Measurements from ENCODE around the gene CYP27B1.

GRCh38 chr12:57733928-57734327 lies 33.0 kb downstream of the CYP27B1 start:
- TF ChIP-seq, protein P1, sequence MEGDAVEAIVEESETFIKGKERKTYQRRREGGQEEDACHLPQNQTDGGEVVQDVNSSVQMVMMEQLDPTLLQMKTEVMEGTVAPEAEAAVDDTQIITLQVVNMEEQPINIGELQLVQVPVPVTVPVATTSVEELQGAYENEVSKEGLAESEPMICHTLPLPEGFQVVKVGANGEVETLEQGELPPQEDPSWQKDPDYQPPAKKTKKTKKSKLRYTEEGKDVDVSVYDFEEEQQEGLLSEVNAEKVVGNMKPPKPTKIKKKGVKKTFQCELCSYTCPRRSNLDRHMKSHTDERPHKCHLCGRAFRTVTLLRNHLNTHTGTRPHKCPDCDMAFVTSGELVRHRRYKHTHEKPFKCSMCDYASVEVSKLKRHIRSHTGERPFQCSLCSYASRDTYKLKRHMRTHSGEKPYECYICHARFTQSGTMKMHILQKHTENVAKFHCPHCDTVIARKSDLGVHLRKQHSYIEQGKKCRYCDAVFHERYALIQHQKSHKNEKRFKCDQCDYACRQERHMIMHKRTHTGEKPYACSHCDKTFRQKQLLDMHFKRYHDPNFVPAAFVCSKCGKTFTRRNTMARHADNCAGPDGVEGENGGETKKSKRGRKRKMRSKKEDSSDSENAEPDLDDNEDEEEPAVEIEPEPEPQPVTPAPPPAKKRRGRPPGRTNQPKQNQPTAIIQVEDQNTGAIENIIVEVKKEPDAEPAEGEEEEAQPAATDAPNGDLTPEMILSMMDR (IDR thresholded peaks at IDR 0.05; ENCODE audit: insufficient read depth, low read length, poor library complexity, severe bottlenecking) = no peak
- TF ChIP-seq EZH2phosphoT487 (conservative IDR thresholded peaks at IDR 0.05; ENCODE audit: low read length) = no peak

All from SU-DHL-6 (cell line).